Measurements from ENCODE around the gene ASB5.
"Not testable (repeated sequence)": the region's sequence is repeated elsewhere in the genome, so short reads cannot be mapped to it uniquely, and the experiment has no call there.

ASB5 gene, protein sequence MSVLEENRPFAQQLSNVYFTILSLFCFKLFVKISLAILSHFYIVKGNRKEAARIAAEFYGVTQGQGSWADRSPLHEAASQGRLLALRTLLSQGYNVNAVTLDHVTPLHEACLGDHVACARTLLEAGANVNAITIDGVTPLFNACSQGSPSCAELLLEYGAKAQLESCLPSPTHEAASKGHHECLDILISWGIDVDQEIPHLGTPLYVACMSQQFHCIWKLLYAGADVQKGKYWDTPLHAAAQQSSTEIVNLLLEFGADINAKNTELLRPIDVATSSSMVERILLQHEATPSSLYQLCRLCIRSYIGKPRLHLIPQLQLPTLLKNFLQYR

DNA sequence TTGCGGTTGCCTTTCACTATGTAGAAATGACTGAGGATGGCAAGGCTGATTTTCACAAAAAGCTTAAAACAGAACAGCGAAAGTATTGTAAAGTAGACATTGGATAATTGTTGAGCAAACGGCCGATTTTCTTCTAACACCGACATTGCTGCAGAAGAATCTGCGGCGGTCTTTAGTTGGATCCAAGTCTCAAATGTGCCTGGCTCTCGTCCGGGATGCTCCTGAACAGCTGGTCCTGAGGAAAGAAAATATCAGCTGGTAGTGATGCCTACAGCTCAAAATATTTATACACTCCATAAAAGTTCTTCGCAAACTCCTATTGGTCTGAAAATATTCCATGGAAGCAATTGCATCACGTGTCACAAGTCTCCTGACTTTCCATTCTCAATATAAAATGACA lies at the start of gene ASB5:
TSS of gene ASB5 (minus strand) at position 260 of the 400 bp plus-strand sequence. CDS start at position 146, 114 bp downstream.
- DNase-seq (ENCODE audit: low read depth): no peak

DNA sequence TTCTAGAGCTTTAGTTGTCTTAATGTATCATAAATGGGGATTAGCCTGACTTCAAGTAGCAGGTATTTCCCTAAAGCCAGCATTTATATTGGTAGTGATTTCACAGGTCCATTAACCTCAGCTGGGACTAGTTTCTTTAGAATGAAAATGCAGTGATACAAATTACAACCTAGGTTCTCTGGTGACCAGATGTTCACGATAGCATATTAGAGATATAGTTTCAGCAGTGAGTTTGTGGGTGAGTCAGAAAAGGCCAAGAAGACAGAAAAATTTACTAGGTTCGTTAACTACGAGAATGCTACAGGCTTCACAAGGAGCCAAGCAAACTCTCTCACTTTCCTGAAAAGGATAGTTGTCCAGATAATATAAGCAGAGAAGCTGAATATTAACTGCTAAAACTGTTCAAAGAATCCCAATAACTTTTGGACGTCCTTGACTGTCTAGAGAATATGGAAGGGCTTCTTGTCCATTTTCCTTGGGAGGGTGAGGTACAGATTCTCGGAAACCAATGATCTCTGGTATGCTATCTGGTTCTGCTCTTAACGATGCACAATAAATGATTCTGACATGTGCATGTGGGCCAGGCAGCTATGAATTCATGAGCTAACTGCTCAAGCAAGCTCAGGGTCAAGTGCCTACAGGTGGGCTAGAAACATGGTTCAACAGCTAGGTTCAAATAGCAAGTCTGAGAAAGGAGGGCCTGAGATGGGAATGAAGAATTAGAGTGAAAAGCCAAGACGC lies 44.7 kb upstream of the ASB5 start:
- DNase-seq (ENCODE audit: low read depth): no peak

DNA sequence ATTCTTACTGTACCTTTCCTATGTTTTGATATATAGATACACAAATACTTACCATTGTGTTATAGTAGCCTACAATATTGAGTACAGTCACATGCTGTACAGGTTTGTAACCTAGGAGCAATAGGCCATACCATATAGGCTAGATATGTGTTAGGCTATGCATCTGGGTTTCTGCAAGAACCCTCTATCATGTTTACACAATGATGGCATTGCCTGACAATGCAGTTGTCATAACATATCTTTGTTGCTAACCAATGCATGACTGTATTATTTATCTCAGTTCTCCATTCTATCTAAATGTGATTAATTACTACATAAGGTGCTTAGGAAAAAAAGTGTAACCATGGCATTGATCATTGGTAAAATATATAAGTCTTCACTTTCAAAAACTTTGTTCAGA lies 40.8 kb upstream of the ASB5 start:
- no peak for DNase-seq (ENCODE audit: low read depth)

DNA sequence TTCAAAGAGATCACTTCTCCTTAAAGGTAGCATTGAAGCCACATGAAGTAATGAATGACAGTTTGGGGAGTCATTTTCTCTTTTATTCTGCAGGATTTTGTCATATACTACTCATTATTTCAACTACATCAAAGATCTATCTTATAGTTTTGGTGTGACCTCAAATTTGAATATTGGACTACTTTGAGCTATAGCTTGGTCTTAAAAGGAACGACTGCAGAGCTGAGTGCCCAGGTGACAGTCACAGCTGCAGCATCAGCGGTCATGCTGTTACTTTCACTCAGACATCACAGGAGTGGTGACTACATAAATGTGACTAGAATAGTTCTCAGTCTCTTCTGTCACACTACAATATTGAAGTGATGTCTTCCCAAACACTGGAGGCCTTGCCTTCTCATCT lies 40.0 kb upstream of the ASB5 start:
- no peak for DNase-seq (ENCODE audit: low read depth)

DNA sequence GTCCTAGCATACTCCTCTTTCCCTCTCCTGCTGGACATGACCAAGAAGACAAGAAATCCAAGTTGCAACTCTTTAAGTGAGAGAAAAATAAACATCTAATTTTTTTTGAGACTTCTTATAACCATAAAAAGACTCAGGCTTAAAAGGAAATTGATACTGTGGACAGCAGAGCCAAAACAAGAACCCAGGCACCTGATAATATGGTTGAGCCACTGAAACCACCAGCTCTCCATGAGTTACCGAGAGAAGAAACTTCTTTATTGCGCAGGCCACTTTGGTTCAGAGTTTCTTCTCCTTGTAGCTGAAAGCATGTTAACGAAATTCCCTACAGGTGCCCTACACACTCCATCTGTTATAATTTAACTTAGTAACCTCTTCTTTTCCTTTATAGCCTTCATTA lies 39.4 kb upstream of the ASB5 start:
- DNase-seq (ENCODE audit: low read depth): no peak

DNA sequence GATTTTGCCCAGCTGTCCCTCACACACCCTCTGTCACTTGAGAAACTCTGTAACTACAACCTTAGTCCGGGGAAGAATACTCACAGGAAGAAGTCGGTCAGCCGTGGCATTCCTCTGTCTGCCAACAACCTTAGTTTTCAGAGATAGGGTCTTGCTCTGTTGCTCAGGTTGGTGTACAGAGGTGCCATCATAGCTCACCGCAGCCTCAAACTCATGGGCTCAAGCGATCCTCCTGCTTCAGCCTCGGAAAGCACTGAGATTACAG lies 38.6 kb upstream of the ASB5 start:
- DNase-seq (ENCODE audit: low read depth): no peak

DNA sequence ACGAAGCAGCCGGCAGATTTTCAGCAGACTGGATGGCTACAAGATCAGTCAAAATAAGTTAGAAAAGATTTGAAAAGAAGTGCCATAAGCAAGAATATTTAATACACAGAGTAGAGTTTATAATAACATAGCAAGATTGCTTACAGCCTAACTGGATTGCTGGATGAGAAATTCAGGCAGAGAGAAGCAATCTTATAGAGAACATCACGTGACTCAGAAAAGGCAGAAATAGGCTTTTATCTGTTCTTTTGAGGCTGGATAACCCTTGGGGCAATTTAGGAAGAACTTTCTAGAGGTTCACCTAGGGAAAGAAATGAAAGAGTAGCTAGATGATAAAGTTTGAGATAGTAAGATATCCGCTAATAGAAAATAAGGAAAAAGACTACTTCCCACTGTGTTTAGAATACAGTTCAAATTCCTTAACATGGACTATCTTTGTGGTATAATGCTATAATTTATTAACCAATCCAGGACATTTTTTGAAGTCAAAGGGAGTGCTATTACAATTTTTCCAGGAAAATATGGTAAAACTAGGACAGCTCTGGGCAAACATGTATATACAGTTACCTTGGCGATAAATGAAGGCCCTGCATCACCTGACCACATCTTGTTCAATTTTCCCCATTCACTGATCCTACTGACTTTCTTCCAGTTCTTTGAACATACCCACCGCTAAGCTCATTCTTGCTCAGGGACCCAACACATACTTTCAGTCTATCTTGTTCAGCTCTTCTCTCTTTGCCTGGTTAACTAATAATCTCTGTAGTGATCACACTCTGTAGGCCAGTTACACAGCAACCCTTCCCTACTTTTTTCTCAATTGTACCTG lies 38.0 kb upstream of the ASB5 start:
- no peak for DNase-seq (ENCODE audit: low read depth)

DNA sequence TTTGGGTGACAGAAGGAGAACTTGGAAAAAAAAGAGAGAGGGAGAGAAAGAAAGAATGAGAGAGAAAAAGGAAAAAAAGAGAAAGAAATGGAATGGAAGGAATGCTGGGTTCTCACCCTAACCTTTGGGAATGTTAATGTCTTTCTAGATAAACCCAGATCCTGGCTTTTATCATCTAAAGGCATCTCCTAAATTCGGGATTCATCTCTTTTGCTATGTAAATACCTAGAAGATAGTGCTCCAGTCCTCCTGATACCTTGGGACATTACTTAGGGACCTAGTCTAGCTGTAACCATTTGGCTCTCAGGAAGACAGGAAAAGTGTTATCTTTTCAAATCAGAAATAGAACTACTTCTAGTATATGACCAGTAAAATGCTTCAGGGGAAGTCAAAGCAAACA lies 34.9 kb upstream of the ASB5 start:
- no peak for DNase-seq (ENCODE audit: low read depth)

DNA sequence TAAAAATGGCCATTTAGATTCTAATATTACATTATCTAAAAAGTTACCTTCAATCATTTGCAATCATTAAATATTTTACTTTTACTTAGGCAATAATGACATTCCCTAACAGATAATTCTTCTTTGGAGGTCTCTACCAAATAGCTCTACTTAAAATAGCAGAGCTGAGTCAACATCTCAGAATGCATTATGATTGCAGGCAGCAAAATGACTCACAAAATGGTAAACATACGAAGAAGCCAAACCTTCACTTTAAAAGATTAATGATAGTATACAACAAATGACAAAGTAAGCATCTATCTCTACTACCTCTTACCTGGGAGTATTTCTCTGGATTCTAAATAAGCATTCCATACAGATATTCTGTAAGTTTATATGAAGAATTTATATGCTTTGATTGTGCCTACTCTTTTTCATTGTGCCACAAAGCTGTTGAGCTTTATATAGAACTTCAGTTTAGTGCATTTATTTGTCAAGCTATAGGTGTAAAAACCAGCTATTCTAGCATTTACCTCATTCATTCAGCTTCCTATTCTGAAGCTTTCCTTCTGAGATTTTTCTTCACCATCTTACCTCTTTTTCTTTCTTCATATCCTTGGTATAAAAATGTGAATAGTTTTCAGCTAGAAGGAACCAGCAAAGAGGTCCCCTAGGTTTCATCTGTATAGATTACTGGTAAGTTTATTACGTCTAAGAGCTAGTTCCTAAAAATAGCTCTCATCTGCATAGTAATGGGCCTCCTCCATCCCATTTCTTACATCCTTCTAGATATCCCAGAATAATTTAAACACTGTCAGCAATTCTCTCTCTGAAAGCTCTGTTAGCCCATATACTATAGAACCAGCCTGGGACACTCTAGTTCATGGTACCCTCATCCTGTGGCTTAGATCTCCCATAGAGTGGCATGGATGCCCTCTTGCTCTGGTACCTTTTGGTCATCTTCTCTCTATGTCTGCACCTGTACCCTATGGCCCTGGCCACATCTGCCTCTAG lies 33.6 kb upstream of the ASB5 start:
- no peak for DNase-seq (ENCODE audit: low read depth)

DNA sequence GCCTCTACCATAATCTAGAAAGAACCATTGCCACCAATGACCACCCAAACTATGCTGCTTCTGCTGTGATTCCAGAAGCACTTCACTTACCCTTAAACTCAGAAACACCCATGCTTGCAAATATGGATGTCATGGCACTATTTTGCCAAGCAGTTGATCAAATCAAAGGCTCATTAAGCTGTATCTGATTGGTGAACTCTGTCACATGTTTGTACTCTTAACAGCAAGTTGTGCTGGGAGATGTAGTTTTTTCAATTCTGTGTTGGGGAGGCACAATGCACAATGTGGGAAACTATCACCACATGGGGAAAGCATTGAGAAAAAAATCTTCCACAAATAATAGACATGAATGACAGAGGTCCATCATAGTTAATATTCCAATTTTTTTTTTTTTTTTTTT lies 31.5 kb upstream of the ASB5 start:
- no peak for DNase-seq (ENCODE audit: low read depth)

DNA sequence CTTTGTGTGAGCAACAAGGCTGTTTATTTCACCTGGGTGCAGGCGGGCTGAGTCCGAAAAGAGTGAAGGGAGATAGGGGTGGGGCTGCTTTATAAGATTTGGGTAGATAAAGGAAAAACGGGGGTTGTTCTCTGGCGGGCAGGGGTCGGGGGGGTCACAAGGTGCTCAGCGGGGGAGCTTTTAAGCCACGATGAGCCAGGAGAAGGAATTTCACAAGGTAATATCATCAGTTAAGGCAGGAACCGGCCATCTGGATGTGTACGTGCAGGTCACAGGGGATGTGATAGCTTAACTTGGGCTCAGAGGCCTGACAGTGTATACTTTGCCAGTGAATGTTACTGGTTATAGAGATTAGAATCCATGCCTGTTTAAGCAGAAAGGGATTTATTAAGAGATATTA lies 31.0 kb upstream of the ASB5 start:
- no peak for DNase-seq (ENCODE audit: low read depth)

DNA sequence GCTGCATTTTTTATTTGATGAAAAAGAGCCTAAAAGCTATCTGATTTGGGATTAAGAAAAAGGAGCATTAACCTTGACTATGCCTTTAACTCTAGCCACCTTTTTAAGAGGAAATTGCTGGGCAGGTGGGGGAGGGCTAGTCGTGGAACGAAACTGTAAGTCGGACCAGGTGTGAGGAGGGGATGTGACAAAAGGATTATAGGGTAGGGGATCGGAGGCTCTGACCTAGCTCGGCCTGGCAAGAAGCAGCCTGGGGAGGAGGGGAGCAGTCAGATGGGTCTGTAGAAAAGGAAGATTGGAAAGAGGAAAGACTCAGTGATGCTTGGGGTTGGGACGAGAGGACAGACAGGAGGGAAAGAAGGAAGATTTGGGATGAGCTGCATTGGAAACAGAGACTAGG lies 29.6 kb upstream of the ASB5 start:
- no peak for DNase-seq (ENCODE audit: low read depth)

DNA sequence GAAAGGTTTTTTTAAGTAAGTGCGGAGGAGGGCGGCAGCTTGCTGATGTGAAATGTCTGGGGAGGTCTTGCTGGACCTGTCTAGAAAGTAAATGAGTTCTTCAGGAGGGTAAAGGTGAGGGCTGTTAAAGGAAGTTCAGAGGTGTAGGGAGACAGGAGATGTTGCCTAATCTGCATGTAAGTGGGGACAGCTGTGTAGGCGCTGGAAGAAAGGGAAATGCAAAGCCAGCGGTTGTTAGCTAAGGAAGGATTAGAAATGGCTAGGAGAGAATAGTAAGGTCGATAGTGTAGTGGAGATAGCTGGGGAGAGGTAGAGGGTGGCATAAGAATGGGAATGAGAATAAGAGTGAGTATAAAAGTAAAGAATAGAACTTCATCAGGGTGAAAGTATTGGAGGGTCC lies 26.9 kb upstream of the ASB5 start:
- DNase-seq (ENCODE audit: low read depth): not testable (repeated sequence)

DNA sequence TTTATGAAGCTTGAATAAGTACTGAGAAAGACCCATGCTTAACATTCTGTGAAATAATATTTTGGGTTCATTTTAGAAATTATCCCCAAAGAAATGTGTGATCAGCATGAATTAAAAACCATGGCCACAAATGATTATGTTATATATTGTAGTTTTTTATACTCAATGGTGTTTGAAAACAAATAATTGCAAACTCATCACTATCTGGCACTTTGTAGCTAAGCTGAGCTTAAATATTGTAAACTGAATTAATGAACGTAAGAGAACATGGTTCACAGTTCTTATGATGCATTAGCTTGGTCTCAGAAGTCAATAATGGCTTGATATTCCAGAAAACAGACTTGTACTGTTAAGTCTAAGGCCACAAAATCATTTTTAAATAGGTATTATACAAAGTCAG lies 24.6 kb upstream of the ASB5 start:
- no peak for DNase-seq (ENCODE audit: low read depth)

DNA sequence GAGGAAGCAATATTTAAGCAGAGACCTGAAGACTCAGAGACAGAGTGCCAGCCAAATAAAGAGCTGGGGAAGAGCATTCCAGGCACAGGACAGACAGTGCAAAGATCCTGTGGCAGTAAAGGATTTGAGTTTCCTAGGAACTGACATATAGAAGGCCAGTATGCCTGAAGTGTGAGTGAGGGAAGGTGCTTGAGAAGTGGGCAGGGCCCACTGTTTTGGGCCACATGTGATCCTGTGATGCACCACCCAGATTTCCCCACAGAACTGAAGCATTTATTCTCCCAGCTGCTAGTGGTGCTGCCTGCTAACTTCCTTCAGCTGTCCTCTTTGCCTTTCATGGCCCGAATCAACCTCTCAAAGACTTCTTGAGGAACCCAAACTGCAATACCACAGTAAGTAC lies 23.9 kb upstream of the ASB5 start:
- no peak for DNase-seq (ENCODE audit: low read depth)

DNA sequence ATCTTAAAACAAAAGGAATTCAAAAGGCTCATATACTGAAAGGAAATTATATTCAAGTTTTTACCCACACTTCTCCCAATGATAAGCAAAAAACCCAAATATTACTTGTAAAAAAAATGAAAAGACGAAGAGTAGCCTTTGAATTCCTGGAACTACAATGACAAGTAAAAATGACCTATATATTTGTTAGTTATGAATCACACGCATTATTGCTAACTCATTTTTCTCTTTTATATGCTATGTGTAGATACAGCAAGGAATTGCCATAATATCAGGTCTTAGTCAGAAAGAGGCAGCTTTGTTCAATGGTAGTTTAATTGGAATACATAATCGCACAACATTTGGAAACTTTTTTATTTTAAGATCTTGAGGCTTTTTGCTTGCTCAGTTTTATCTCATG lies 22.7 kb upstream of the ASB5 start:
- DNase-seq (ENCODE audit: low read depth): no peak

DNA sequence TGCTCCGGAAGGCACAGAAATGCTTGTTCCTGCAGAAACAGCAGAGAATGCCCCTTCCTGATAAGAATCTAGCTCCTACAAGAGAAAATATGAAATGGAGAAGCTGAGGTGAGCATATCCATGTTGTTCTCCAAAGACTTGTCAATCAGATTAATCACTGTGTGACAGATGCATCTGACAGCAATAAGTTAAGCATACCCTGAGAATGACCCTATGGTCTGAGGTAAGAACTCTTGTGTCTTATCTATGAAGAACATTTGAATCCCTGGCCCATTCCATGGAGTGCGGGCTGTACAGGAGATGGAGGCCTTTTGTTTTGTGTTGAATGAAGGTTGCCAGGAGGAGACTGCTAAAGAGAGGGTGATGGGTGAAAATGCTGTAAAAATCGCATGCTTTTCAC lies 21.5 kb upstream of the ASB5 start:
- DNase-seq (ENCODE audit: low read depth): no peak

DNA sequence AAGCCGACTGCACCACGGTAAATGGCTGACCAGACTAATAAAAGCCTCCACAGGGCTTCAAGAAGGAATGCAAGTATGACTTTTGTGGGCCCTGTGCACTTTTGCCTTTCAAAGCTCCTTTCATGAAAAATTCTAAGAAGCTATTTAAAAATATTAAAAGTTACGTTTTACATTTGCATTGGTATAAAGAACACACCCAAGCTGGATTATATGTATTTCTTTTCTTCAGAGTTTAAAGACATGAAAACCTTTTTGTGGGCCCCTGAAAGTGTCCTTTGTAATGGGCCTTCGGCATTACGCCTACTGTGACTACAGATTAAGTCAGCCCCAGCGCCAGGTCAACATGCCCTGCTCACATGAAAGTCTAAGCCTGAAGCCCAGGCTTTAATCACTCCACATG lies 20.5 kb upstream of the ASB5 start:
- DNase-seq (ENCODE audit: low read depth): no peak

DNA sequence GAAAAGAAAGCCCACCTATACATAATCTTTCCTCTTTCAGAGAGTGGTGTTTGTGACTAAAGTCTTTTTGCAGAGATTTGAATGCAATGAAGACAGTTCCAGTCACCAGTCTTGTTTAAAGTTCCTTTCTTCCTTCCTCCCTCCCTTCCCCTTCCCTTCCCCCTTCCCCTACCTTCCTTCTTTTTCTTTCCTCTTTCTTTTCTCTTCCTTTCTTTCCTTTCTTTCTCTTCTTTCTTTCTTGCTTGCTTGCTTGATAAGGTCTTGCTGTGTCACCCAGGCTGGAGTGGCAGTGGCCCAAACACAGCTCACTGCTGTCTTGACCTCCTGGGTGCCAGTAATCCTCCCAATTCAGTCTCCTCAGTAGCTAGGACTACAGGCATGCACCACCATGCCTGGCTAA lies 19.0 kb upstream of the ASB5 start:
- no peak for DNase-seq (ENCODE audit: low read depth)

DNA sequence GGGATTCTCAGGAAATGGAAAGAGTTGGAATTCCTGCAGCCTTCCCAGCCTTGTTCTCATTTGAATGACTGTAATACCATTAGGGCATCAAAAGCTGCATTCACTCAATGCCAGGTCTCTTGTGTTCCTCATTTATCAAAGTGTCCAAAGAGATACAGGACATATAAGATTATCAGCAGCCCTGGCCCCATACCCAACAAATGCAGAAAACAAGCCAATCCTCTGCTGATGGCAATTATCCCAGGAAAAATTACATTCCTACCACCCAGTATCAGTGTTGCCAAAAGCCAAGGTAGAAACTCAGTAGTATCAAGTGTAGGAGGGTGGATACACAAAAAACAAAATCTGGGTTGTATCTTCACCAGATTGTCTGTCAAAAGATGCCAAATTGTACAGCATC lies 18.5 kb upstream of the ASB5 start:
- DNase-seq (ENCODE audit: low read depth): no peak

DNA sequence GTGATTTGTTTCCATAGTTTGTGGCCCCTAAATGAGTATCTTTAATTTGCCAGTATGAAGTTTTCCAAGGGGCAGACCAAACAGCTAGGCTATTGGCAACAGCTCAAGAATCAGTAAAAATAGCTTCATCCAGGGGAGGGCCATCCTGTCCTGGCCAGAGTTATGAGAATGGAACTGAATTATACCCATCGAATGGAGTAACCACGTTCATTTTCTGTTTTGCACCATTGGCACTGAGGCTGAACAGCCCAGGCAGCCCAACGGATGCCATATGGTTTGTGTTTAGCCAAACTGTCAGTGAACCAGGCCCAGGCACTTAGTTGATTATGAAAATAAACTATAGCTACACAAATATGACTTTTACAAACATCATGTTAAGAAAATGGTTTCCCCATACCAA lies 17.7 kb upstream of the ASB5 start:
- DNase-seq (ENCODE audit: low read depth): no peak

DNA sequence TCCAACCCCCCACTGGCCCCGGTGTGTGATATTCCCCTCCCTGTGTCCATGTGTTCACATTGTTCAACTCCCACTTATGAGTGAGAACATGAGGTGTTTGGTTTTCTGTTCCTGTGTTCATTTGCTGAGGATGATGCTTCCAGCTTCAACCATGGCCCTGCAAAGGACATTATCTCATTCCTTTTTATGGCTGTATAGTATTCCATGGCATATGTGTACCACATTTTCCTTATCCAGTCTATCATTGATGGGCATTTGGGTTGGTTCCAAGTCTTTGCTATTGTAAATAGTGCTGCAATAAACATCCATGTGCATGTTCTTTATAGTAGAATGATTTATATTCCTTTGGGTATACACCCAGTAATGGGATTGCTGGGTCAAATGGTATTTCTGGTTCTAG lies 10.5 kb upstream of the ASB5 start:
- DNase-seq (ENCODE audit: low read depth): not testable (repeated sequence)
